Neural progenitor cell (in vitro differentiated cells): ENCODE data around the gene TSPAN18. TPM values are rescaled to one million over a fixed set of nuclear protein-coding genes. Genes with fewer than 3 reads are reported as not detected.

Experiments used
- DNase-seq: peaks from one replicate; pipeline ENCODE4 v3.0.0-alpha.2; 2016; ENCODE audit warnings: low spot score
- H2AFZ ChIP-seq: fragments of 200-600 bp; sonication (generic); replicated peaks from 2 replicates; pipeline ENCODE4 v1.6.1; 2016; ENCODE audit warnings: antibody characterized with exemption
- H3F3A ChIP-seq: fragments of 200-600 bp; sonication (generic); 2 replicates; pipeline ENCODE4 v1.6.1; 2016; ENCODE audit warnings: antibody characterized with exemption, low read depth
- H3K27ac ChIP-seq: fragments of 200-600 bp; sonication (generic); 2 replicates; pipeline ENCODE4 v1.5.1; 2016; ENCODE audit warnings: mild to moderate bottlenecking
- H3K27me3 ChIP-seq: fragments of 200-600 bp; sonication (generic); 2 replicates; pipeline ENCODE4 v1.6.1; 2016; ENCODE audit warnings: mild to moderate bottlenecking, moderate library complexity
- H3K36me3 ChIP-seq: fragments of 200-600 bp; sonication (generic); 2 replicates; pipeline ENCODE4 v1.5.1; 2016
- H3K4me1 ChIP-seq: fragments of 200-600 bp; sonication (generic); 2 replicates; pipeline ENCODE4 v1.6.1; 2016; ENCODE audit warnings: mixed run types
- H3K4me2 ChIP-seq: fragments of 200-600 bp; sonication (generic); 2 replicates; pipeline ENCODE4 v1.6.1; 2016
- H3K4me3 ChIP-seq: fragments of 200-600 bp; sonication (generic); 2 replicates; pipeline ENCODE4 v1.5.1; 2016
- H3K79me2 ChIP-seq: fragments of 200-600 bp; sonication (generic); 2 replicates; pipeline ENCODE4 v1.6.1; 2016; ENCODE audit warnings: low read depth
- H3K9ac ChIP-seq: fragments of 200-600 bp; sonication (generic); 2 replicates; pipeline ENCODE4 v1.6.1; 2016
- H3K9me3 ChIP-seq: fragments of 200-600 bp; sonication (generic); 2 replicates; pipeline ENCODE4 v1.5.1; 2016; ENCODE audit warnings: low read depth
- H4K20me1 ChIP-seq: fragments of 200-600 bp; sonication (generic); 2 replicates; pipeline ENCODE4 v1.6.1; 2016; ENCODE audit warnings: low read depth
- H3K27ac Mint-ChIP-seq: 3 replicates; pipeline ENCODE4 v1.8.0; 2021; ENCODE audit warnings: mixed read lengths
- H3K27me3 Mint-ChIP-seq: 2 replicates; pipeline ENCODE4 v1.8.0; 2022; ENCODE audit warnings: low read depth, mild to moderate bottlenecking, inconsistent platforms, moderate library complexity, mixed read lengths; ENCODE audit not compliant: insufficient read depth
- H3K36me3 Mint-ChIP-seq: 3 replicates; pipeline ENCODE4 v1.8.0; 2021; ENCODE audit warnings: mixed read lengths
- H3K4me1 Mint-ChIP-seq: 3 replicates; pipeline ENCODE4 v1.8.0; 2021; ENCODE audit warnings: mixed read lengths
- H3K4me3 Mint-ChIP-seq: 3 replicates; pipeline ENCODE4 v1.8.0; 2021; ENCODE audit warnings: mild to moderate bottlenecking, moderate library complexity, mixed read lengths
- H3K9me3 Mint-ChIP-seq: 3 replicates; pipeline ENCODE4 v1.8.0; 2020; ENCODE audit warnings: mixed read lengths
- CTCF ChIP-seq: fragments of 200-600 bp; sonication (generic); IDR thresholded peaks from 2 replicates; pipeline ENCODE4 v1.5.1; 2017; ENCODE audit warnings: antibody characterized with exemption, mild to moderate bottlenecking
- EZH2 ChIP-seq: fragments of 200-600 bp; sonication (generic); IDR thresholded peaks from 2 replicates; pipeline ENCODE4 v1.6.1; 2017; ENCODE audit warnings: antibody characterized with exemption, mild to moderate bottlenecking, moderate library complexity
- EZH2phosphoT487 ChIP-seq: fragments of 200-600 bp; sonication (generic); IDR thresholded peaks from 2 replicates; pipeline ENCODE4 v1.6.1; 2017; ENCODE audit warnings: antibody characterized with exemption
- total RNA-seq: library from RNA; depleted of rRNA; stranded (reverse); fragments of >200 nt; gene quantifications from 2 replicates; pipeline ENCODE4 v1.2.3, GENCODE V29; 2015; ENCODE audit warnings: low replicate concordance

TSPAN18 gene
- total RNA-seq, 1 donor from 2014 or later: 16.5 TPM

DNA sequence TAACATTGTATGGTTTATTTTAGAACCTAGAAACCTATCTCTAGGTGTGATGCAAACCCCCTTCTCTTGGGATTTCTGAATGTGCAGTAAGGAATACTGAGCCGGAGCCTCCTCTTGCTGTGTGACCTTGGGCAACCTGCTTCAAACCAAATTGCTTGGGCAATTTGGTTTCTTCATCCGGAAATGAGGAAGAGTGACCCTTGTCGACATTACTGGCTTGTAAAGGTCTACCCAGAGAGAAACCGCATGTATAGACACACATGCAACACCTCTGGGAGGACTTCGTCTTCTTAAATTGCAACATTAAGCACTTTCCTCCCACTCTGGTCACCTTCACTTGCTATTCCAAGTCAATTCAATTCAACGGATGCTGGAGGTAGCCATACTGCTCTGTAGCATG, 243.5 kb downstream of the TSPAN18 start:
- Histone ChIP-seq H3K4me3 (no peak overlapping the region), H3K79me2 (no peaks in the 10 kb centered on the region), H3K9me3 (no peaks in the 10 kb centered on the region), H3K9ac (no peak overlapping the region), H3K27ac (no peak overlapping the region), H2AFZ (no peak overlapping the region), H3K36me3 (no peaks in the 10 kb centered on the region), H3K4me2 (no peak overlapping the region), H4K20me1 (no peaks in the 10 kb centered on the region), H3F3A (peaks cover 14% of the 10 kb centered on the region), H3K27me3 (no peaks in the 10 kb centered on the region), H3K4me1 (peaks cover 22% of the 10 kb centered on the region)
- TF ChIP-seq EZH2phosphoT487 (no peak), EZH2 (no peak), CTCF (no peak)
- H3K36me3 Mint-ChIP-seq: no peaks in the 10 kb centered on the region
- H3K4me1 Mint-ChIP-seq: peaks cover 33% of the 10 kb centered on the region
- DNase-seq: no peak
- no peaks in the 10 kb centered on the region for H3K9me3 Mint-ChIP-seq
- H3K4me3 Mint-ChIP-seq: no peak overlapping the region
- H3K27ac Mint-ChIP-seq: no peak overlapping the region
- H3K27me3 Mint-ChIP-seq: peaks cover 11% of the 10 kb centered on the region

GRCh38 chr11:44971185-44971584, 244.4 kb downstream of the TSPAN18 start:
- Histone ChIP-seq H3K79me2 (no peaks in the 10 kb centered on the region), H3K27me3 (no peaks in the 10 kb centered on the region), H3F3A (peaks cover 14% of the 10 kb centered on the region), H3K4me3 (no peak overlapping the region), H3K27ac (no peak overlapping the region), H3K4me2 (no peak overlapping the region), H2AFZ (no peak overlapping the region), H3K4me1 (peaks cover 20% of the 10 kb centered on the region), H3K9me3 (no peaks in the 10 kb centered on the region), H4K20me1 (no peaks in the 10 kb centered on the region), H3K9ac (no peak overlapping the region), H3K36me3 (no peaks in the 10 kb centered on the region)
- Mint-ChIP-seq H3K4me3 (no peak overlapping the region), H3K4me1 (peaks cover 33% of the 10 kb centered on the region), H3K27ac (no peak overlapping the region), H3K27me3 (peaks cover 11% of the 10 kb centered on the region), H3K36me3 (no peaks in the 10 kb centered on the region), H3K9me3 (no peaks in the 10 kb centered on the region)
- DNase-seq: no peak
- no peak for TF ChIP-seq CTCF
- TF ChIP-seq EZH2: no peak
- TF ChIP-seq EZH2phosphoT487: no peak

DNA sequence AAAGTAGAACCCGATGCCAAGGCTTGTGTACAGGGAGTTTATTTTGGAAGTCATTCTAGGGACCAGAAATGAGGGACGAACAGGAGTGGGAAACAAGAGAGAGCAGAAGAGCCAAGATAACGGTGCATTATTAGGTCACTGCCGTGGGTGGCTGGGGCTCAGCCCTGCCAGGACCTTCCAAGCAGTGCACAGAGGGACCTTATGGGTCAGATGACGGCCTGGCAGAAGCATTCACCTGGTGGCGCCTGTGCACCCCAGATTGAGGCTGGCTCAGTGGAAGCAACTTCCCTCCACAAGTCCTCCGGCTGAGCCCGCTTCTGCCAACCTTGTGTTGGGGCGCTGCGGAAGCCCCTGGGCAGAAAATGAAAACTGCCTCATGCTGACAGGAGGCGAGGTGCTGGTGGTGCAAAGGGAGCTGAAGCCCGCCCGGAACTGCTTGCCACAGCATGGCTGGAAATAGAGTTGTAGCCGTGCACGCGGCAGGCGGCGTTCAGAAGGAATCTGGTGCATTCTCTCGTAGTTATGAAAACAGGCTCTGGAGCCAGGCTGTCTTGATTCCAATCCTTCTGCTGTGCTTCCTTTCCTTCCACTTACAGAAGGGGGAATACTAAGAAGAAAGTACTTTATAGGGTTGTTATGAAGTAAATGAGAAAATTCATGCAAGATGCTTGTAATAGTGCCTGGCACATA, 246.1 kb downstream of the TSPAN18 start:
- no peak overlapping the region for H3K27ac Mint-ChIP-seq
- Histone ChIP-seq H3K4me2 (no peak overlapping the region), H3K4me3 (no peak overlapping the region), H3K79me2 (no peaks in the 10 kb centered on the region), H4K20me1 (no peaks in the 10 kb centered on the region), H3K27me3 (no peaks in the 10 kb centered on the region), H2AFZ (no peak overlapping the region), H3K27ac (no peak overlapping the region), H3F3A (peaks cover 28% of the 10 kb centered on the region), H3K4me1 (peaks cover 34% of the 10 kb centered on the region), H3K9ac (no peak overlapping the region), H3K9me3 (no peaks in the 10 kb centered on the region), H3K36me3 (no peaks in the 10 kb centered on the region)
- DNase-seq: no peak
- H3K4me1 Mint-ChIP-seq: peaks cover 37% of the 10 kb centered on the region
- H3K36me3 Mint-ChIP-seq: no peaks in the 10 kb centered on the region
- no peaks in the 10 kb centered on the region for H3K9me3 Mint-ChIP-seq
- no peak for TF ChIP-seq EZH2
- TF ChIP-seq EZH2phosphoT487: no peak
- no peak for TF ChIP-seq CTCF
- peak overlapping the region; percentile 57 for H3K4me3 Mint-ChIP-seq
- H3K27me3 Mint-ChIP-seq: peaks cover 6% of the 10 kb centered on the region
